RCC 7860 (cell line): ENCODE measurements around the gene APP.

Experiments used
- DNase-seq: peaks from one replicate; pipeline ENCODE4 v3.0.0-alpha.2; 2015; ENCODE audit warnings: low spot score
- FAIRE-seq: peaks from 2 replicates; lab custom pipeline; 2012; peaks lifted over from hg19 to GRCh38; lab: Jason Lieb, UNC

APP gene

GRCh38 chr21:26130249-26130881, 40.2 kb downstream of the APP start:
- no peak for FAIRE-seq
- no peak for DNase-seq

GRCh38 chr21:26127918-26128317, 42.7 kb downstream of the APP start:
- DNase-seq (peak; percentile 77), FAIRE-seq (peak; percentile 92)

GRCh38 chr21:26127073-26127814, 43.3 kb downstream of the APP start:
- DNase-seq (no peak), FAIRE-seq (no peak)

DNA sequence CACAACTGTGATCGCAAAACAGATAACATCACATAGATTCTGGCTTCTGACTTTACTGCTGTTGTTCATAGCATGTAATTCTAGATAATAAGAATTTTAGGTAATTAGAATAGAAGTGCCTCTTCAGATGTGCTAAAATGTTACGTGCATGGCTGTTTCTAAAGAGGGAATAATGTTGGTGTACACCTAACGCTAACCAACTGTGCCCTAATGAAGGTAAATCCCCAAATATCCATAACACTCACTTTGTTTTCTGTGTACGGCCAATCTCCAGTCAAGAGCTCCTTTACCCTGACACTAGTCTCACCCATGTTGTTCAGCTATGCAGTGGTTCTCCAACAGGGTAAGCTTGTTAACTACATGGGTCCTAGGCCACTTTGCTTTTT, 44.4 kb downstream of the APP start:
- DNase-seq (no peak), FAIRE-seq (no peak)

- FAIRE-seq, result no peak
- DNase-seq, result no peak
These were observed 45.0 kb downstream of the APP start for GRCh38 chr21:26125433-26126167.

GRCh38 chr21:26124896-26125295, 45.7 kb downstream of the APP start:
- FAIRE-seq (no peak), DNase-seq (no peak)

- no peak for DNase-seq
- no peak for FAIRE-seq
These were observed 46.1 kb downstream of the APP start for GRCh38 chr21:26124421-26124833.

- FAIRE-seq, result no peak
- DNase-seq, result no peak
These were observed 47.6 kb downstream of the APP start for GRCh38 chr21:26123012-26123411.

DNA sequence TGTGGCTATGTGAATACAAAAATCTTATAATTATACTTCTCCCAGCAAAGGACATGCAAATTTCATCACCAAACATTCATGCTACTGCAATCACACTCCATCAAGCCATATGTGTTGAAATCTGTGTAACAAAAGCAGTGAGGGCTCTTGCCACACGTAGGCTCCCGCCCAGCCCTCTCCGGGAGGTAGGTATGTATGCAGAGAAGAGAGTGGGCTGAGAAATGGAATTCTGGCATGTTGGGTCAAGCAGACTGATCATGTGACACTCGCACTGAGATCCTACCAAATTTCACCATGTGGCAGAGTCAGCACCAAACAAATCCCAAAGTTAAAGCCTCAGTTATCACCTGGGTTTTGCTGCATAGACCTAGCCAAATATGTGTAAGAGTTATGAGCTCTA, 49.7 kb downstream of the APP start:
- DNase-seq (no peak), FAIRE-seq (no peak)

GRCh38 chr21:26119906-26120305, 50.7 kb downstream of the APP start:
- DNase-seq, result no peak
- FAIRE-seq, result no peak

DNA sequence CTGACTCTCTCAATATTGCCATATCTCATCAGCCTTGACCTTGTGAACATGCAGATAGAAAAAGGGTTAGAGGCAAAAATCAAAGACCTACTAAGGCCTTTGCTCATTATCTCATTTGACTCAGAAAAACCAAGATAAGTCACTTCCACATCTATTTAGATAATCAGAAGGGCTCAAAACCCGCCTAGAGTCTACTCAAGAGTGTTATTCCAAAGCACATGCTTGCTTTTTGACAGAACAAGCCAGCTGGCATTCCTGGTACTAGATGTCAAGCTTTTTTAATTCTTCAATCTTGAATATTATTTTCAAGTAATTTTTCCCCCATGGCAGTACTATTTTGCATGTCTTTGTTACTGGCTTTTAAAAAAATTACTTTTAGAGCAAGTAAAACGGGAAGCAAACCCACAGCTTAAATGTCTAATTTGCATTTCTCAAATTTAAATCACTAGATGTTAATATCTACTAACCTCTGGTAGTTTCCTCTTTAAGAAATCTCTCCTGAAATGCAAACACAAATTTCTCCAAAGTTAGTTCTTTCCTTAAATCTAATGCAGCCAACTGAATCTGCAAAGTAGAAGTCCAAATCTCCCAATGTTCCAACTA, 51.5 kb downstream of the APP start:
- FAIRE-seq (no peak), DNase-seq (no peak)

DNA sequence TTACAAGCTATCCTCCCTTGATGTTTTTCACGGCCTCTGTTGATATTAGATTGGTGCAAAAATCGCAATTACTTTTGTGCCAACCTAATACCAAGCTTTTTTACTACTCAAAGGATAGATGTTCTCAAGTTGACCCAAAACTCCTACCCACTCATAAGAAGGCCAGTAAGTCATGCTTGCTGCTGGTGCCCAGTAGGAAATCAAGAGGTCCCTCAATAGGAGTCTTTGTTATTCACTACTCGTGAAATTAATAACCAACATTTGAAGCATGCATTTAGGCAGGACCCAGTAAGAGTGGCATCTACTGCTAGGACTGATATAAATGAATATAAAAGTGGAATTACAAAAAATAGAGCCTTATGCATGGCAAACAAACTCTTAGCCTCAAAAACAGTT, 52.6 kb downstream of the APP start:
- FAIRE-seq, result no peak
- DNase-seq, result no peak

- FAIRE-seq, result no peak
These were observed 53.1 kb downstream of the APP start for GRCh38 chr21:26117324-26117971.

GRCh38 chr21:26116456-26117011, 54.0 kb downstream of the APP start:
- FAIRE-seq (no peak), DNase-seq (no peak)

More at GRCh38 chr21:26117324-26117971, 53.1 kb downstream of the APP start:
- DNase-seq, result no peak

GRCh38 chr21:26115899-26116298, 54.7 kb downstream of the APP start:
- FAIRE-seq (no peak), DNase-seq (no peak)

- DNase-seq (peak; percentile 21), FAIRE-seq (no peak)
These were observed 55.3 kb downstream of the APP start for GRCh38 chr21:26115305-26115704.

GRCh38 chr21:26112975-26113374, 57.6 kb downstream of the APP start:
- FAIRE-seq (no peak), DNase-seq (no peak)

GRCh38 chr21:26112127-26112742, 58.3 kb downstream of the APP start:
- no peak for FAIRE-seq

GRCh38 chr21:26110715-26111114, 59.9 kb downstream of the APP start:
- no peak for DNase-seq
- FAIRE-seq, result no peak

More at GRCh38 chr21:26112127-26112742, 58.3 kb downstream of the APP start:
- DNase-seq, result no peak

- DNase-seq, result no peak
- no peak for FAIRE-seq
These were observed 63.1 kb downstream of the APP start for GRCh38 chr21:26107429-26107828.
